ENCODE data around the gene EML3.

GRCh38 chr11:62593434-62594044 is 19.0 kb downstream of the EML3 start:
- TF ChIP-seq, protein P1, sequence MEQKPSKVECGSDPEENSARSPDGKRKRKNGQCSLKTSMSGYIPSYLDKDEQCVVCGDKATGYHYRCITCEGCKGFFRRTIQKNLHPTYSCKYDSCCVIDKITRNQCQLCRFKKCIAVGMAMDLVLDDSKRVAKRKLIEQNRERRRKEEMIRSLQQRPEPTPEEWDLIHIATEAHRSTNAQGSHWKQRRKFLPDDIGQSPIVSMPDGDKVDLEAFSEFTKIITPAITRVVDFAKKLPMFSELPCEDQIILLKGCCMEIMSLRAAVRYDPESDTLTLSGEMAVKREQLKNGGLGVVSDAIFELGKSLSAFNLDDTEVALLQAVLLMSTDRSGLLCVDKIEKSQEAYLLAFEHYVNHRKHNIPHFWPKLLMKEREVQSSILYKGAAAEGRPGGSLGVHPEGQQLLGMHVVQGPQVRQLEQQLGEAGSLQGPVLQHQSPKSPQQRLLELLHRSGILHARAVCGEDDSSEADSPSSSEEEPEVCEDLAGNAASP (CRISPR knock-in tag; IDR thresholded peaks at IDR 0.05; ENCODE audit: borderline replicate concordance), result no peak
- TF ChIP-seq ZBTB7A (CRISPR knock-in tag; IDR thresholded peaks at IDR 0.05), result no peak
- TF ChIP-seq SIX1 (CRISPR knock-in tag; IDR thresholded peaks at IDR 0.05; ENCODE audit: borderline replicate concordance), result no peak
- no peak for TF ChIP-seq PHF21A (CRISPR knock-in tag; IDR thresholded peaks at IDR 0.05)
- TF ChIP-seq ZSCAN20 (CRISPR knock-in tag; IDR thresholded peaks at IDR 0.05; ENCODE audit: borderline replicate concordance), result no peak
- TF ChIP-seq ZKSCAN1 (IDR thresholded peaks at IDR 0.05; ENCODE audit: low read length), result no peak
- TF ChIP-seq RFX5 (IDR thresholded peaks at IDR 0.05; ENCODE audit: low read depth, low read length), result no peak
- no peak for TF ChIP-seq ZNF510 (CRISPR knock-in tag; IDR thresholded peaks at IDR 0.05; ENCODE audit: low read depth)
- TF ChIP-seq ETV6 (CRISPR knock-in tag; conservative IDR thresholded peaks at IDR 0.05), result no peak
- no peak for TF ChIP-seq HDAC2 (CRISPR knock-in tag; IDR thresholded peaks at IDR 0.05)
- no peak for TF ChIP-seq KLF6 (CRISPR knock-in tag; IDR thresholded peaks at IDR 0.05)
- no peak; the same call in 1 of the 2 replicates for TF ChIP-seq ZNF652 (CRISPR knock-in tag; IDR thresholded peaks at IDR 0.05; ENCODE audit: borderline replicate concordance, low read depth)

Measured in HepG2 (cell line).